GM18861 (cell line): Measurements from ENCODE around the gene PAPSS1.

ENCODE experiments used
- ATAC-seq: cut with Tn5 transposase; IDR thresholded peaks from one replicate; pipeline ENCODE4 v1.9.1; 2021; ENCODE audit not compliant: unreplicated experiment

PAPSS1 gene

GRCh38 chr4:107572281-107572680, 147.8 kb downstream of the PAPSS1 start:
- ATAC-seq: no peak

- no peak for ATAC-seq
These were observed 149.1 kb downstream of the PAPSS1 start for GRCh38 chr4:107570952-107571351.

- ATAC-seq: no peak
These were observed 155.7 kb downstream of the PAPSS1 start for GRCh38 chr4:107564326-107564725.
